COLO668 (cell line): Measurements from ENCODE around the gene FAM72B.
"Not testable (repeated sequence)": the region's sequence is repeated elsewhere in the genome, so short reads cannot be mapped to it uniquely, and the experiment has no call there.

Experiments
- DNase-seq: peaks from one replicate; lab custom pipeline; 2025; ENCODE audit not compliant: unreplicated experiment; lab: John Stamatoyannopoulos, UW

The FAM72B gene

GRCh38 chr1:121200985-121201981 lies 17.1 kb upstream of the FAM72B start:
- not testable (repeated sequence) for DNase-seq

DNA sequence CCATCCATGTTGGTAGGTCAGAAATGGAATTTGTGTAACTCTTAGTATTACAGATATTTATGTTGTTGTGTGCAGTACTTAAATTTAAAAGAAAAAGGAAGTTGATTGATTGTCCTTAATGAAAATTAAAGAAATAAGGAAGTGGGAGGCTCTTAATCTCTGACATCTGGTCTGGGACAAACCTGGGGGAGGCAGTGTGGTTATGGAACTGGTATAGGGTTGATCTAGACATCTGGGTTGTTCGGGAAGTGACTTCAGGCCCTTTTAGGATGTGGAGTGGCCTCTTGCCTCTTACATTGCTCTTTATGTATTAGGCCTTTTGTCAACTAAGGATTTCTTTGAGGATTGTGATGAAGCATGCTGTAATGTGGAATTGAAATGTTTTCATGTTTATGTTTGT lies 16.1 kb upstream of the FAM72B start:
- DNase-seq, result not testable (repeated sequence)

DNA sequence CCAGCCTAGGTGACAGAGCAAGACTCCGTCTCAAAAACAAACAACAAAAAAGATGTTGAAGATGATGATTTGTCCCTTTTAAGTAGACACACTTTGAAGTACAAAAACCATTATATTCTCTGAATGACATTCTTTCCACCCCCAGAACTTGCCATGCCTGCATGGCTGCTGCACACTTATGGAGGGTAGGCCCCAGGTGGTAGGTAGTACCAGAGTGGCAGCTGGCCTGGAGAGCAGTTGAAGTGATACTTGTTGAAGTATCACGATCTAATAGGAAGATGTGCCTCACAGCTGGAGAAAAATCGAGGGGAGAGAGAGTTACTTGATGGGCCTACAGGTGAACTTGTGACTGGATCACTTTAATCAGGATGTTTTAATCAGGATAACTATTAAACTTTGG lies 15.6 kb upstream of the FAM72B start:
- DNase-seq, result not testable (repeated sequence)

DNA sequence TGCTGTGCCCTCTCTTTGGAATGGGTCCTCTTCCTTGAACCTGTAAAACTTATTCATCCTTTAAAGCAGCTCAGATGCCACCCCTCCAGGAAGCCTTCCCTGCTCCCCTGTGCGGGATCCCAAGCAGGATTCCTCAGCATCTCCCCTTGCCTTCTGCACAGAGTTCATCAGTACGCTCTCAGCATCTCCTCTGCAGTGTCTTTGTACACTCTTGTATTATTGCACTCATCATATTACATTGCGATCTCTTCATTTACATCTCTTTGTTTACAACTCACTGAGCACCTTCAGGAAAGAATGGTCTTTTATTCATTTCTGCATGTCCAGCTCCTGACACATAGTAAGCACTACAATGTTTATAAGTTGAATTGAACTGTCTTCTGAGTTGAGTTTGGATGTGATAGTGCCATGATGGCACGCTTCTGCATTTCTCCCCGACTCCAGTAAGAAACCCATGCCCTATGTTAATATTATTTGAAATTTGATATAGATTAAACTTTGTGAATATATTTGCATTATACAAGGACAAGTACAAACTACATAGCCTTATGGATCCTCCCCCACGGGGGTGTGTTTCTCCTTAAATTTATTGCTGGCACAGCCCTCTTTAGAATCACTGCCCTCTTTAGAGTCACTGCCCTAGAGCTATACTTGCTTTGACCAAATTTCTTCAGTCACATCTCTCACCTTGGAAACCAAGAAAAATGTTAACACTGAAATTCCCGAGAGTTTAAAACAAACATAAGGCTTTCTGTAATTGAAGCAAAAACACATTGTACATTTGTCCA lies 13.1 kb upstream of the FAM72B start:
- not testable (repeated sequence) for DNase-seq

DNA sequence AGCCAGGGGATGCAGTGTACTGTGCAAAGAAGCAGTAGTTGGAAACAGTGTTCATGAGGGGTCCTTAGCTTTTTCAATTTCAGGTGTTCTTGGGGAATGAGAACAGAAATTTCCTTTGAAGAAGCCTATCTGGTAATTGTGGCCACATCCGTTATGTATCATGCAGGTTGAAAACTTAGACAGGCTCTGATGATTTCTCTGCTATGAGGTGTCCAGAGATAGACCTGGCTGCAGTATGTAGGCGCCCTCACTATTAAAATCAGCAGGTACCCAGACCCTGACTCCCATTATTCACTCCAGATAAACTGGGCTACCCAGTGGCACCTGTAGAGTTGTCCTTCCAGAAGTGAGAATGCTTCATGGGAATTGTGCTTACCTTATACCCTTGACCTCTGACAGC lies 8.4 kb upstream of the FAM72B start:
- DNase-seq, result not testable (repeated sequence)

- not testable (repeated sequence) for DNase-seq
Measured at GRCh38 chr1:121187914-121188313, 3.8 kb upstream of the FAM72B start.

GRCh38 chr1:121186191-121186590 lies 2.1 kb upstream of the FAM72B start:
- not testable (repeated sequence) for DNase-seq

DNA sequence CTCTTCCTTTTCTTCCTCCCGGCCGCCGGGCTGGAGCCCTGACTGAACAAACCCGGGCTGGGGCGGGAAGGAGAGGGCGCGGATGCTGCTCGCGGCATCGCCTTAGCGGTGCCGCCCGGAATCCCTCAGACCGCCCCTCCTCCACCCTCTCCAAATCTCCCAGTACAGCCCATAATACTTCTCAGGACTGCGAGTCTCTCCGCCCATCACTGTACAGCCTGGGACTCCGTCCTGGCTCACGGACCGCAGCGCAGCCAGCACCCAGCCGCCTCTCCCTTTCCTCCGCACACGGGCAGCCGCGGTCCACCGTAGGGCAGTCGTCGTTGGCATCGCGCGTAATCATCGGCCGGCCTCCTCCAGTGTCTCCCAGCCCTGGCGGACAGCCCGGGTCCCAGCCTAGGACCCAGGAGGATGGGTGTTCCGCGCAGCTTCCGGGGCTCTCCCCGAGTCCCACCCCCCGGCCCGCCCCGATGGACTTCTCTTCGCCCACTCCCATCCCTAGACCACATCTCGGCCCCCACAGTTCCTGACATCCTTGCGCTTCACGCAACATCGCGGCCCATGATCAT lies 1.1 kb upstream of the FAM72B start:
- not testable (repeated sequence) for DNase-seq

DNA sequence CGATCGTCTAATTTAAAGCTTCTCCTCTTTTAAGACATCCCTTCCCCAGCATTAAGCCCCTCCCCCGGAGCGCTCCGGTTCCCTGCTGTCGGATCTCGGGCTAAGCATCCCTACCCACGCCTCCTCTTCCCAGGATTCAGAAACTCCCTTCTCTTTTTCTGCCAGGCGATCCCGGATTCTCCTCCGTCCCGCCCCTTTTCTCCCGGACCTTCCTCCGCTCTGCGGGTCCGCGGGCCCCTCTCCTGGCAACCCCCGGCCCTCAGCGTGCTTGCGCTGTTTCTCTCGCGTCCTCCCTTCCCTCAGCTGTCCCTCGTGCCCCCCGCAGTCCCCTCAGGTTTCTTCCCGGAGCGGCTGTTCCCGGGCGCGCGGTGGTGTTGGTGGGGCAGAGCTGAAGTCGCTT lies 273 bp downstream of the FAM72B start:
- DNase-seq, result not testable (repeated sequence)

GRCh38 chr1:121178197-121178596 lies 5.9 kb downstream of the FAM72B start:
- DNase-seq, result not testable (repeated sequence)

- DNase-seq, result not testable (repeated sequence)
Measured at GRCh38 chr1:121176649-121177048, 7.5 kb downstream of the FAM72B start.

GRCh38 chr1:121168152-121168668 lies 15.9 kb downstream of the FAM72B start:
- not testable (repeated sequence) for DNase-seq

DNA sequence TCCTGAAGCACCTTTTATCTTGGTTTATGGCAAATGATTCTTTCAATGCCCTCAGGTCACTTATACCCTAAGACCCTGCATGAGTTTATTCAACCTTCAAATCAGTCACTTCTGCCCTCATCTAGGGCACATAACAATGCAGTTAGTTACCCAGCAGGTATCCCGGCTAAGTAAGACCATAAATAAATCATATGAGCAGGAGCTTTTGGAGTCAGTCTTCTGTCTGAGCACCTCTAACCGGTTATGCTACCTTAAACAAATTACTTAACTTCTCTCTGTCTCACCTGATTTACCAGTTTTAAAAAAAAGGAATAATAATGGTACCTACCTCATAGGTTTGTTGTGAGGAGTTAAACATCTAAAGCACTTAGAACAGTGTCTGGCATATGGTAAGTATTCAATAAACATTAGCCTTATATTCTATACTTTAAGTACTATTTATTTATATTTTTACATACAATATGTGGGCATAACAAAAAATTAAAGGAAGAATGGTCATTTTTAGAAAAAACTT lies 16.9 kb downstream of the FAM72B start:
- DNase-seq, result not testable (repeated sequence)

- DNase-seq, result not testable (repeated sequence)
Measured at GRCh38 chr1:121165296-121165695, 18.8 kb downstream of the FAM72B start.

DNA sequence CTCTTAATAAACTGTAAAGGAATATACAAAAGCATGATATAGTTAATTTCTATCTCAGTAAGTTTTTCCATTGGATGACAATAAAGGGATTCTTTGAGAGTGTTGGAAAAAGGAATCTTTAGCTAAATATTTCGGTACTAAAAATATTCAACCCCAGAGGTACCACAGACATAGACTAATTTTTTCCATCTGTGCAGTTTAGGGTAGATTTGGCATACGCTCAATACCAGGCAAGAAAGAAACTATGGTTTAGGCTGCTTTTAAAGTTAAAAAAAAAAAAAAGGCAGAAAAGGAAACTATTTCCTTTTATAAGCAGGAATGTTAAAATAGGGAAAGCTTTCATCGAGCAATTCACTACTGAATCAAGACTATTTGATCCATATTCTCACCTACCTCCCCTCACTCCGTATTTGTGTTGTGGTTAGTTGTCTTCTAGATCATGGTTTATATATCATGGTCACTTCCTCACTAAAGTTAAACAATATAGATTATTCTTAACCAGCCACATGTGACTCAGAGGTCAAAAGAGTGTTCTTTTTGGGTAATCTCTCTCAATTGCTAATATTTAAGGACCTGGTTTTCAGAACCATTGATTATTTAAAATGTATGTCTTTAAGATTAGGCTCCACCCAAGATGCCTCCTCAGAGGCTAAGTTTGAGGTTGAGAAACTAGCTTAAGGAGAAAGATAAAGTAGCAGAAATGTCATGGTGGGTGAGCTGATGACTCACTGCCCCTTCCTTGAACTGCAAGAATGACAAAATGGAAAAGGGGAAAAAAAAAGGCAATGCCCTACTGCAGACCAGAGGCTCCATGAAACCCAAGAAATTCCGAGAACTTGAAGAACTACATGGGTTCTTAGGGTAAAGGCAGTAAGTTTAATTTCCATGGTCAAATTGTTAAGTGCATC lies 20.0 kb downstream of the FAM72B start:
- not testable (repeated sequence) for DNase-seq

- DNase-seq, result not testable (repeated sequence)
Measured at GRCh38 chr1:121161199-121161901, 22.8 kb downstream of the FAM72B start.

- not testable (repeated sequence) for DNase-seq
Measured at GRCh38 chr1:121160118-121160517, 24.0 kb downstream of the FAM72B start.

GRCh38 chr1:121157609-121158008 lies 26.5 kb downstream of the FAM72B start:
- not testable (repeated sequence) for DNase-seq

- DNase-seq, result not testable (repeated sequence)
Measured at GRCh38 chr1:121156958-121157603, 27.1 kb downstream of the FAM72B start.
